GM12878 (cell line): ENCODE data around the gene GIGYF2. TPM values are rescaled to one million over a fixed set of nuclear protein-coding genes. Genes with fewer than 3 reads are reported as not detected.
A peak's percentile ranks its signal among the peaks of the same experiment; 100 is the strongest.

Experiments used
- ATAC-seq: fragments of 200-7000 bp; cut with Tn5 transposase; 3 replicates; pipeline ENCODE4 v1.9.1; 2020; ENCODE audit warnings: mild to moderate bottlenecking, moderate library complexity
- Bru-seq: library from RNA; stranded (reverse); fragments of 400-500 nt; gene quantifications from one replicate; lab custom pipeline; 2021; lab: Mats Ljungman, UMichigan
- BruChase-seq, 2 experiments: library from RNA; stranded (reverse); fragments of 400-500 nt; gene quantifications; one replicate each; lab custom pipeline; 2021; lab: Mats Ljungman, UMichigan
- BruUV-seq: library from RNA; stranded (reverse); fragments of 400-500 nt; replicated peaks from 2 replicates; lab custom pipeline; 2021; lab: Mats Ljungman, UMichigan
- CTCF ChIA-PET: fragments of 300-600 bp; sonication (Branson Sonifier 250); formaldehyde crosslinking; extraction: SDS; loops from one replicate; lab custom pipeline; 2021; ENCODE audit warnings: inconsistent platforms; lab: Yijun Ruan, JAX
- POLR2A ChIA-PET: fragments of 350-600 bp; formaldehyde crosslinking; extraction: SDS; loops from one replicate; lab custom pipeline; 2021; ENCODE audit warnings: inconsistent platforms; lab: Charles Lee
- RAD21 ChIA-PET: fragments of 300-600 bp; sonication (Branson Sonifier 250); formaldehyde crosslinking; loops from one replicate; lab custom pipeline; 2023; ENCODE audit warnings: antibody characterized with exemption; ENCODE audit not compliant: unreplicated experiment; lab: Charles Lee
- SMC1A ChIA-PET: fragments of 300-600 bp; sonication (Branson Sonifier 250); formaldehyde crosslinking; loops from one replicate; lab custom pipeline; 2023; ENCODE audit not compliant: unreplicated experiment, uncharacterized antibody; lab: Charles Lee
- DNase-seq: peaks from one replicate; pipeline ENCODE4 v3.0.0-alpha.2; 2011; ENCODE audit warnings: low read depth, low spot score
- FAIRE-seq: peaks from 3 replicates; lab custom pipeline; 2011; peaks lifted over from hg19 to GRCh38; lab: Jason Lieb, UNC
- H2AFZ ChIP-seq: 2 replicates; pipeline ENCODE4 v1.6.0; 2011; ENCODE audit warnings: low read depth, low read length, control low read depth; ENCODE audit not compliant: control insufficient read depth
- H3K27ac ChIP-seq: 2 replicates; pipeline ENCODE4 v1.5.1; 2011; ENCODE audit warnings: control low read depth; ENCODE audit not compliant: control insufficient read depth, insufficient read depth
- H3K27me3 ChIP-seq, 2 experiments: replicated peaks in 1 of 2; 2 replicates each; pipeline versions ENCODE4 v1.6.0 to v1.6.1; 2011; ENCODE audit warnings: low read length in 1 of 2; ENCODE audit not compliant: control insufficient read depth in 2 of 2, insufficient read depth in 2 of 2
- H3K36me3 ChIP-seq, 2 experiments: 2 replicates each; pipeline ENCODE4 v1.5.1; 2011; ENCODE audit warnings: low read length in 1 of 2; ENCODE audit not compliant: control insufficient read depth in 2 of 2, insufficient read depth in 2 of 2
- H3K4me1 ChIP-seq: 2 replicates; pipeline ENCODE4 v1.6.1; 2011; ENCODE audit warnings: mild to moderate bottlenecking, low read length, moderate library complexity, mixed read lengths; ENCODE audit not compliant: control insufficient read depth, insufficient read depth
- H3K4me2 ChIP-seq: 2 replicates; pipeline ENCODE4 v1.6.0; 2011; ENCODE audit warnings: control low read depth; ENCODE audit not compliant: control insufficient read depth, insufficient read depth
- H3K4me3 ChIP-seq: fragments of 200-600 bp; sonication (generic); 2 replicates; pipeline ENCODE4 v1.5.1; 2016
- H3K79me2 ChIP-seq: 2 replicates; pipeline ENCODE4 v1.6.0; 2011; ENCODE audit warnings: low read length; ENCODE audit not compliant: control insufficient read depth, insufficient read depth
- H3K9ac ChIP-seq: 2 replicates; pipeline ENCODE4 v1.8.0; 2011; ENCODE audit warnings: low read length, control low read depth, mixed read lengths; ENCODE audit not compliant: control insufficient read depth, insufficient read depth
- H3K9me3 ChIP-seq: replicated peaks from 3 replicates; pipeline ENCODE4 v1.5.1; 2011; ENCODE audit warnings: mild to moderate bottlenecking, low read length; ENCODE audit not compliant: control insufficient read depth, insufficient read depth
- H4K20me1 ChIP-seq: 2 replicates; pipeline ENCODE4 v1.6.0; 2011; ENCODE audit not compliant: control insufficient read depth, insufficient read depth
- HCFC1 ChIP-seq: fragments of 150-350 bp; IDR thresholded peaks from 2 replicates; pipeline ENCODE4 v1.6.1; 2014; ENCODE audit warnings: low read length
- NBN ChIP-seq: fragments of 450-650 bp; IDR thresholded peaks from 2 replicates; pipeline ENCODE4 v1.6.1; 2016
- SRF ChIP-seq, 2 experiments: IDR thresholded peaks; 2 replicates each; pipeline ENCODE4 v1.6.1; 2011; ENCODE audit warnings: low read depth in 2 of 2, low read length in 2 of 2, mild to moderate bottlenecking in 1 of 2, moderate library complexity in 1 of 2
- TAF1 ChIP-seq: IDR thresholded peaks from 2 replicates; pipeline ENCODE4 v1.6.1; 2011; ENCODE audit warnings: mild to moderate bottlenecking, low read depth, low read length, borderline replicate concordance
- ZNF24 ChIP-seq: fragments of 450-650 bp; IDR thresholded peaks from 2 replicates; pipeline ENCODE4 v1.6.1; 2017; ENCODE audit warnings: antibody characterized with exemption, mild to moderate bottlenecking
- ZNF622 ChIP-seq: fragments of 450-650 bp; IDR thresholded peaks from 2 replicates; pipeline ENCODE4 v1.6.1; 2017; ENCODE audit warnings: mild to moderate bottlenecking, inconsistent platforms
- WGBS: methylation state at CpG from one replicate; pipeline ENCODE4 v1.1.6; 2016; ENCODE audit warnings: low lambda C conversion rate; ENCODE audit not compliant: insufficient replicate concordance, insufficient coverage; ENCODE audit errors: missing lambda C conversion rate; 5-methylcytosine and 5-hydroxymethylcytosine counted together
- in situ Hi-C: fragments of 300-500 bp; cut with MboI; formaldehyde crosslinking; loops from 9 replicates; pipeline ENCODE4 v1.14.3; 2018; ENCODE audit warnings: mixed read lengths
- intact Hi-C: fragments of 100-400 bp; cut with micrococcal nuclease; formaldehyde crosslinking; loops from one replicate; pipeline ENCODE4 v1.14.2; 2022; ENCODE audit not compliant: unreplicated experiment
- long read RNA-seq, 2 experiments: library from polyadenylated mRNA; unstranded; transcript quantifications; one replicate each; pipeline ENCODE4 v2.0.0, GENCODE V29; 2019 to 2020
- polyA minus RNA-seq, 3 experiments: library from RNA; depleted of rRNA, polyadenylated mRNA; stranded (reverse); fragments of >200 nt; gene quantifications; 2 replicates each; pipeline ENCODE4 v1.2.3, GENCODE V29; 2011
- polyA plus RNA-seq, 11 experiments: library from polyadenylated mRNA; depleted of rRNA in 4 of 11; unstranded in 6 of 11; stranded (reverse) in 5 of 11; fragments of >200 nt; fragmentation: Nextera tagmentation in 4 of 11; fragmentation: Illumina TruSeq in 1 of 11; extraction: Ambion mirVana in 4 of 11; extraction: Trizol in 1 of 11; gene quantifications; 1 replicate in 1 of 11; 2 replicates in 10 of 11; pipeline versions ENCODE4 v1.2.1 to v1.2.3, GENCODE V29; 2011 to 2016; ENCODE audit warnings: inconsistent platforms in 2 of 11, missing spikeins in 2 of 11, low read depth in 1 of 11
- total RNA-seq, 4 experiments: library from RNA; depleted of rRNA in 3 of 4; stranded (reverse); fragments of >200 nt in 3 of 4; fragmentation: Illumina TruSeq in 1 of 4; extraction: Trizol in 1 of 4; gene quantifications; 2 replicates each; pipeline versions ENCODE4 v1.2.1 to v1.2.3, GENCODE V29; 2013 to 2021
- TF ChIP-seq, protein P1 (sequence below): fragments of 450-650 bp; IDR thresholded peaks from 2 replicates; pipeline ENCODE4 v1.6.1; 2017; ENCODE audit warnings: antibody characterized with exemption, mild to moderate bottlenecking, moderate library complexity
- TF ChIP-seq, protein P2 (sequence below), 3 experiments: IDR thresholded peaks in 2 of 3; conservative IDR thresholded peaks in 1 of 3; 2 replicates each; pipeline ENCODE4 v1.5.1; 2011; ENCODE audit warnings: low read depth in 3 of 3, low read length in 3 of 3, mild to moderate bottlenecking in 3 of 3, control low read depth in 2 of 3, moderate library complexity in 2 of 3, inconsistent platforms in 1 of 3, mixed read lengths in 1 of 3; ENCODE audit not compliant: control insufficient read depth in 2 of 3, insufficient read depth in 1 of 3; ENCODE audit errors: extremely low read depth in 1 of 3

The GIGYF2 gene, protein sequence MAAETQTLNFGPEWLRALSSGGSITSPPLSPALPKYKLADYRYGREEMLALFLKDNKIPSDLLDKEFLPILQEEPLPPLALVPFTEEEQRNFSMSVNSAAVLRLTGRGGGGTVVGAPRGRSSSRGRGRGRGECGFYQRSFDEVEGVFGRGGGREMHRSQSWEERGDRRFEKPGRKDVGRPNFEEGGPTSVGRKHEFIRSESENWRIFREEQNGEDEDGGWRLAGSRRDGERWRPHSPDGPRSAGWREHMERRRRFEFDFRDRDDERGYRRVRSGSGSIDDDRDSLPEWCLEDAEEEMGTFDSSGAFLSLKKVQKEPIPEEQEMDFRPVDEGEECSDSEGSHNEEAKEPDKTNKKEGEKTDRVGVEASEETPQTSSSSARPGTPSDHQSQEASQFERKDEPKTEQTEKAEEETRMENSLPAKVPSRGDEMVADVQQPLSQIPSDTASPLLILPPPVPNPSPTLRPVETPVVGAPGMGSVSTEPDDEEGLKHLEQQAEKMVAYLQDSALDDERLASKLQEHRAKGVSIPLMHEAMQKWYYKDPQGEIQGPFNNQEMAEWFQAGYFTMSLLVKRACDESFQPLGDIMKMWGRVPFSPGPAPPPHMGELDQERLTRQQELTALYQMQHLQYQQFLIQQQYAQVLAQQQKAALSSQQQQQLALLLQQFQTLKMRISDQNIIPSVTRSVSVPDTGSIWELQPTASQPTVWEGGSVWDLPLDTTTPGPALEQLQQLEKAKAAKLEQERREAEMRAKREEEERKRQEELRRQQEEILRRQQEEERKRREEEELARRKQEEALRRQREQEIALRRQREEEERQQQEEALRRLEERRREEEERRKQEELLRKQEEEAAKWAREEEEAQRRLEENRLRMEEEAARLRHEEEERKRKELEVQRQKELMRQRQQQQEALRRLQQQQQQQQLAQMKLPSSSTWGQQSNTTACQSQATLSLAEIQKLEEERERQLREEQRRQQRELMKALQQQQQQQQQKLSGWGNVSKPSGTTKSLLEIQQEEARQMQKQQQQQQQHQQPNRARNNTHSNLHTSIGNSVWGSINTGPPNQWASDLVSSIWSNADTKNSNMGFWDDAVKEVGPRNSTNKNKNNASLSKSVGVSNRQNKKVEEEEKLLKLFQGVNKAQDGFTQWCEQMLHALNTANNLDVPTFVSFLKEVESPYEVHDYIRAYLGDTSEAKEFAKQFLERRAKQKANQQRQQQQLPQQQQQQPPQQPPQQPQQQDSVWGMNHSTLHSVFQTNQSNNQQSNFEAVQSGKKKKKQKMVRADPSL (N-terminal part only)
- total RNA-seq (2013; cell fraction: nucleolus; rRNA removed), result 226 and 236 TPM in 2 replicates
- total RNA-seq (2014; rRNA removed) (41.2 and 48.3 TPM in 2 replicates), total RNA-seq (2014; rRNA removed; fragmentation: Illumina TruSeq; extraction: Trizol) (47.2 and 48.1 TPM in 2 replicates), total RNA-seq (2021) (36.0 and 40.5 TPM in 2 replicates), polyA plus RNA-seq (2011; rRNA removed) (38.5 and 46.0 TPM in 2 replicates), polyA plus RNA-seq (2014; fragmentation: Illumina TruSeq; extraction: Trizol) (34.7 and 39.4 TPM in 2 replicates), polyA plus RNA-seq (2014; fragmentation: Nextera tagmentation; extraction: Ambion mirVana) (10 to 100 TPM; 12.2 to 14.0 TPM), polyA plus RNA-seq (2014; rRNA removed) (24.2 and 31.1 TPM in 2 replicates), polyA plus RNA-seq (2016; fragmentation: Nextera tagmentation; extraction: Ambion mirVana) (10 to 100 TPM; 39.5 to 41.0 TPM), polyA minus RNA-seq (2011; rRNA and poly(A)+ RNA removed) (87.5 and 95.2 TPM in 2 replicates), Bru-seq, nascent RNA (percentile 84 among the genes with signal in this experiment), BruChase-seq, experiment 1, labeled RNA remaining after a 6-hour chase (percentile 83 among the genes with signal in this experiment), BruChase-seq, experiment 2, labeled RNA remaining after a 2-hour chase (percentile 81 among the genes with signal in this experiment)
- polyA plus RNA-seq (2011; ENCODE audit: low read depth), result 13.4 TPM
- 23.7 and 33.4 TPM in 2 replicates for polyA plus RNA-seq (2011; cell fraction: cytosol; rRNA removed)
- polyA plus RNA-seq (2011; cell fraction: nucleus; rRNA removed), result 26.1 and 33.1 TPM in 2 replicates
- 19.6 and 21.9 TPM in 2 replicates for polyA plus RNA-seq (2012)
- 23.0 and 23.4 TPM in 2 replicates for polyA minus RNA-seq (2011; cell fraction: cytosol; rRNA and poly(A)+ RNA removed)
- polyA minus RNA-seq (2011; cell fraction: nucleus; rRNA and poly(A)+ RNA removed), result 53.4 and 82.2 TPM in 2 replicates
- long read RNA-seq, experiment 1, partial matches to known transcripts, result 16 of 31 reads
- long read RNA-seq, experiment 1, other reads (novel, unspliced or antisense), result 15 of 31 reads
- long read RNA-seq, experiment 2, partial matches to known transcripts, result 125 of 224 reads
- long read RNA-seq, experiment 2, other reads (novel, unspliced or antisense), result 96 of 224 reads

DNA sequence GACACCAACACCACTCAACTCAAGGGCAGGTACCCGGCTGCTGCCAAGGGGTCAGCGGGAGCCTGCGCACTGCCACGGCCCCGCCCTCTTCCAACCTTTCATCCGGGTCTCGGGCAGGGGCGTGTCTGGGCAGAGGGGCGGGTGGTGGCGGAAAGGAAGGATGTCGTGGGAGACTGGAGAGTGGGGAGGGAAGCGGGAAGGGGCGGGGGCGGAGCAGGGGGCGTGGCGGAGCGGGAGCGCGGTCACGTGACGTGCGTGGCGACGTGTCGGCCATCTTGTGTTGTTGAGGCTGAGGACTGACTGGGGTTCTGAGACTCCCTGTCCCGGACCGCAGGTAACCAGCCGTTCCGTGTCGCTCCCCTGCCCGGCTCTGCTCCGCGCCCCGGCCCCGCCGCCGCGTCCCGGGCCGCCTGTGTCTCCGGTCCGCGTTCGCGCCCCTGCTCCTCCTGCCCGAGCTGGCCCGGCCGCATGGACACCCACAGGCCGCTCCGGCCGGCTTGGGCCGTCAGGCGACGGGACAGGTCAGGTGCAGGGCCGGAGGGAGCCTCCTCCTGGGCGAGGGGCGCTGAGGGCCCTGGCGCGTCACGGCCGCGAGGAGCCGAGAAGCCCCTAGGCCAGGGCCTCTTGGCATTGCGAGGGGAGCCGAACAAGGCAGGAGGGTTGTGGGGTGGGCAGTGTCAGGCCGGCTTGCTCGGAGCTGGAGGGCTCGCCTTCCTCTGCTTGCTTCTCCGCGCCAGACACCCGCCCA, at the start of gene GIGYF2:
Gene GIGYF2 (plus strand): TSS at position 273 of the 748 bp plus-strand sequence. CDS start 37,867 bp downstream, outside the sequence.
- Histone ChIP-seq H3K27ac (peak within 1 kb of the TSS; percentile 66), H3K9me3 (no peaks in the 10 kb centered on the region), H3K4me2 (peak within 1 kb of the TSS; percentile 87), H4K20me1 (no peaks in the 10 kb centered on the region), H3K9ac (peak within 1 kb of the TSS; percentile 89), H3K4me1 (peaks cover 4% of the 10 kb centered on the region; the same call in 1 of the 2 replicates), H3K4me3 (peak within 1 kb of the TSS; percentile 87), H3K36me3 (no peaks in the 10 kb centered on the region), H2AFZ (peak within 1 kb of the TSS; percentile 94), H3K27me3 (no peaks in the 10 kb centered on the region), H3K79me2 (peaks cover 48% of the 10 kb centered on the region)
- SMC1A ChIA-PET, result interaction anchor here (1.2 kb wide), 1 partner anchor 14 kb away, joined by 3 read pairs; no protein-coding TSS in a partner anchor
- WGBS, result 1% methylated on average over 46 of the region's 71 CpGs
- intact Hi-C loops (no loop called here), in situ Hi-C loops (no loop called here)
- RAD21 ChIA-PET, result interaction anchor here (0.6 kb wide), 1 partner anchor 262 kb away, joined by 3 read pairs; no protein-coding TSS in a partner anchor
- POLR2A ChIA-PET, result interaction anchor here (0.7 kb wide), 1 partner anchor 78 kb away, joined by 3 read pairs; no protein-coding TSS in a partner anchor
- BruUV-seq, result no TSS peak
- peak; percentile 59 for FAIRE-seq
- DNase-seq, result peak; percentile 86
- CTCF ChIA-PET, result interaction anchor here (1.4 kb wide), 1 partner anchor 22 kb away, joined by 3 read pairs; no protein-coding TSS in a partner anchor
- peak; percentile 91 for ATAC-seq
- TF ChIP-seq ZNF24 (0 out of 2 replicates have a peak, but pooled peaks have one; percentile 24), TAF1 (no peak), NBN (no peak), HCFC1 (no peak; the same call in 1 of the 2 replicates), SRF (IDR thresholded peaks at IDR 0.05; ENCODE audit: low read depth in 2 of 2, low read length in 2 of 2) (no peak), ZNF622 (no peak)
- TF ChIP-seq, protein P1, sequence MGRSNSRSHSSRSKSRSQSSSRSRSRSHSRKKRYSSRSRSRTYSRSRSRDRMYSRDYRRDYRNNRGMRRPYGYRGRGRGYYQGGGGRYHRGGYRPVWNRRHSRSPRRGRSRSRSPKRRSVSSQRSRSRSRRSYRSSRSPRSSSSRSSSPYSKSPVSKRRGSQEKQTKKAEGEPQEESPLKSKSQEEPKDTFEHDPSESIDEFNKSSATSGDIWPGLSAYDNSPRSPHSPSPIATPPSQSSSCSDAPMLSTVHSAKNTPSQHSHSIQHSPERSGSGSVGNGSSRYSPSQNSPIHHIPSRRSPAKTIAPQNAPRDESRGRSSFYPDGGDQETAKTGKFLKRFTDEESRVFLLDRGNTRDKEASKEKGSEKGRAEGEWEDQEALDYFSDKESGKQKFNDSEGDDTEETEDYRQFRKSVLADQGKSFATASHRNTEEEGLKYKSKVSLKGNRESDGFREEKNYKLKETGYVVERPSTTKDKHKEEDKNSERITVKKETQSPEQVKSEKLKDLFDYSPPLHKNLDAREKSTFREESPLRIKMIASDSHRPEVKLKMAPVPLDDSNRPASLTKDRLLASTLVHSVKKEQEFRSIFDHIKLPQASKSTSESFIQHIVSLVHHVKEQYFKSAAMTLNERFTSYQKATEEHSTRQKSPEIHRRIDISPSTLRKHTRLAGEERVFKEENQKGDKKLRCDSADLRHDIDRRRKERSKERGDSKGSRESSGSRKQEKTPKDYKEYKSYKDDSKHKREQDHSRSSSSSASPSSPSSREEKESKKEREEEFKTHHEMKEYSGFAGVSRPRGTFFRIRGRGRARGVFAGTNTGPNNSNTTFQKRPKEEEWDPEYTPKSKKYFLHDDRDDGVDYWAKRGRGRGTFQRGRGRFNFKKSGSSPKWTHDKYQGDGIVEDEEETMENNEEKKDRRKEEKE, result 0 out of 2 replicates have a peak, but pooled peaks have one; percentile 38
- TF ChIP-seq, protein P2, sequence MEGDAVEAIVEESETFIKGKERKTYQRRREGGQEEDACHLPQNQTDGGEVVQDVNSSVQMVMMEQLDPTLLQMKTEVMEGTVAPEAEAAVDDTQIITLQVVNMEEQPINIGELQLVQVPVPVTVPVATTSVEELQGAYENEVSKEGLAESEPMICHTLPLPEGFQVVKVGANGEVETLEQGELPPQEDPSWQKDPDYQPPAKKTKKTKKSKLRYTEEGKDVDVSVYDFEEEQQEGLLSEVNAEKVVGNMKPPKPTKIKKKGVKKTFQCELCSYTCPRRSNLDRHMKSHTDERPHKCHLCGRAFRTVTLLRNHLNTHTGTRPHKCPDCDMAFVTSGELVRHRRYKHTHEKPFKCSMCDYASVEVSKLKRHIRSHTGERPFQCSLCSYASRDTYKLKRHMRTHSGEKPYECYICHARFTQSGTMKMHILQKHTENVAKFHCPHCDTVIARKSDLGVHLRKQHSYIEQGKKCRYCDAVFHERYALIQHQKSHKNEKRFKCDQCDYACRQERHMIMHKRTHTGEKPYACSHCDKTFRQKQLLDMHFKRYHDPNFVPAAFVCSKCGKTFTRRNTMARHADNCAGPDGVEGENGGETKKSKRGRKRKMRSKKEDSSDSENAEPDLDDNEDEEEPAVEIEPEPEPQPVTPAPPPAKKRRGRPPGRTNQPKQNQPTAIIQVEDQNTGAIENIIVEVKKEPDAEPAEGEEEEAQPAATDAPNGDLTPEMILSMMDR (IDR thresholded peaks at IDR 0.05 in 2 of 3, conservative IDR thresholded peaks at IDR 0.05 in 1 of 3; ENCODE audit: control insufficient read depth in 2 of 3, extremely low read depth in 1 of 3, insufficient read depth in 1 of 3, low read depth in 3 of 3, low read length in 3 of 3), result no peak
